HG03469 (cell line): ENCODE measurements around the gene TMEM95.
"Not testable (repeated sequence)": the region's sequence is repeated elsewhere in the genome, so short reads cannot be mapped to it uniquely, and the experiment has no call there.

Source experiments
- ATAC-seq: cut with Tn5 transposase; IDR thresholded peaks from one replicate; pipeline ENCODE4 v1.9.1; 2021; ENCODE audit warnings: mild to moderate bottlenecking, moderate library complexity, moderate number of reproducible peaks; ENCODE audit not compliant: unreplicated experiment

Gene TMEM95

DNA sequence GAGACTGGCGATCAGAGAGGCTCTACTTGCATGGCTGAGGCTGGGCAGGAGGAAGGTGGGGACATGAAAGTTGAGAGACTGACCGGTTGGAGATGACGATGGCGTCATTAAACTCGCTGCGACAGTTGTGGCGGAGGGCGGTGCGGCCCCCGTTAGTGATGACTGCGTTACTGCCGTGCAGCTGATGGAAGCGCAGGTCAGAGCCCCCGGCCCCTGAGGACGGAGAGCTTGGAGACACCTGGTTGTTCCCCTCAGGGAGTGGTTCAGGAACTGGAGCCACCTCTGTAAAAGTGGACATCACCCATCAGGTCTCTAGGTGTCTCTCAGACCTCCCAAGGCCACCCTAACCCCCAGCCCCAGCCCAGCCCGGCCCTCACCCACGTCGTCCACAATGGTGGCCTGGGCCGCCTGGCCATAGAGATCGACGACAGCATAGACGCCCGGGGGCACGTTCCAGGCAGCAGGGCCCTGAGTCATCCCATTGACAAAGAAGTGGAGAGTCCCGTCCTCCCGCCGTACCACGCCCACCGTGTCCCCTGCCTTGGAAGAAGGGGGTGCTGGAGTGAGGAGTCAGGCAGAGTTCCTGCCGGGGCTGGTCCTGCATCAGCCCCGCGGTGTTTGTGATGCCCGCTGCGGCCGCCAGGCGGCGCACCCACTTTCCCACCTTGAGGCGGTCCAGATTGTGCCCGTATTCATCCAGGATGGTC, 31.1 kb upstream of the TMEM95 start:
- no peak for ATAC-seq

DNA sequence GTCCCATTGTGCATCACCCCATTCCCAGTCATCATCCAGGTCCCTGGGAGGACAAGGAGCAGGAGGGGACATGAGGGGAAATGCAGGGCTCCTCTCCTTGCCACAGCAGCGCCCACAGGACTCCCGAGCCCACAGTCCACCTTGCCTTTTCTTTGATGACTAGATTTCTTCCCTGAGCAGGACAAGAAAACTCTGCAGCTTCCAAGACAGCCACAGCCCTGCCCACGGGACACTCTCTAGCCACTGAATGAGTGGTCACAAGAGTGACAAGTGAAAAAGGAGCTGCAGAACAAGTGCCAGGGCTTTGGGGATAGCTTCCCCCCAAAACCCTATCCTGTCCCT, 30.5 kb upstream of the TMEM95 start:
- no peak for ATAC-seq

DNA sequence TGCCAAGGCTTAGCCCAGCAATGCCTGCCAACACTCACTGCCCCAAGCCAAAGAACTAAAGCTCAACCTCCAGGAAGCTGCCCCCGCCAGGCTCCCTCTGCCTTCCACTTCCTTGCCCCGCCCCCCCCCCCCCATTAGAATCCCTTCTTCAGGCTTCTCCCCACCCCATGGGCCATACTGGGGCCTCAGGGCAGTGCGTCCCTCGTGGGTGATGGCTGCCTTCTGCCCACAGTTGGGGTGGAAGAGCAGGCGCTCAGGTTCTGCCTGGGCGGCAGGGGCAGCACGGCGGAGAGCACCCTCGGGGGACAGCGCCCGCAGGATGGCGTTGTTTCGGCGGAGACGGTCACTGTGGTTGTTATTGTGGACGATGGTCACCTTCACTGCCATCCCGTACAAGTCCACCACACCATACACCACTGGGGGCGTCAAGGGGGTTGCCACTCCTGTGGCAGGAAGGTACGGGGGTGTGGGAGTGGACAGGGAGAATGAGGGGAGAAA, 29.9 kb upstream of the TMEM95 start:
- ATAC-seq: no peak

DNA sequence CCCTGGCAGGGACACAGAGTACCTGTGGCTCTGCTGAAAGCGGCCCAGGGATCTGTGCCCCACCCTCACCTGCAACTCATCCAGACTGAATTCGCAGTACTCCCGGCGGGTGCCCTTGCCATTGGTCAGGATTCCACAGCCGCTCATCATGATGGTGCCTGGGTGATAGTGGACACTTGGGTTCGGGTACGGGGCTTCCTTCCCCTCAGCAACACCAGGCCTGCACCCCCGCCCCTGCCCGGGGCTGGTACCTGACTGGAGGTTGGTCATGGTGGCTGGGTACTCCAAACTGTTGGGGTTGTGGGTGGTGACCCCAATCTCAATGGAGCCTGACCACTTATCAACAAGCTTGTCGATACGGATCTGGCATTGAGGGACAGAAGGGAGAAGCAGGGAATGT, 28.8 kb upstream of the TMEM95 start:
- no peak for ATAC-seq

DNA sequence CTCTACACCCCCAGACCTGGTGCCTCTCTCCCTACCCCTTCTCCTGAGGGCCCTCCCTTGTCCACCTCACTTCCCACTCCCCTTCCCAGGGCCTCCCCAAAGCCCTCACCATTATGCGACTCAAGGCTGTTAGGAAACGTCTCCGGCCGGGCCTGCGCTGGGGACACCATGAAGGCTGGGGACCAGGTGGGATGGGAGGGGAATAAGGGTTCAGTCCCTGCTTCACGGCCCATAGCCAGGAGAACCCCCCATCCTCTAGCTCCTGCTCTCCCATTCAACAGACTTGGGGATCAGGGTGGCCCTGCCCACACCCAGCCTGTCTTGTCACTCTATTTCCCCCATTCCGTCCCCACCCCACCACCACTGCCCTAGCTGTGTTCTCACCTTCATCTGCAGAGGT, 27.9 kb upstream of the TMEM95 start:
- ATAC-seq: no peak

DNA sequence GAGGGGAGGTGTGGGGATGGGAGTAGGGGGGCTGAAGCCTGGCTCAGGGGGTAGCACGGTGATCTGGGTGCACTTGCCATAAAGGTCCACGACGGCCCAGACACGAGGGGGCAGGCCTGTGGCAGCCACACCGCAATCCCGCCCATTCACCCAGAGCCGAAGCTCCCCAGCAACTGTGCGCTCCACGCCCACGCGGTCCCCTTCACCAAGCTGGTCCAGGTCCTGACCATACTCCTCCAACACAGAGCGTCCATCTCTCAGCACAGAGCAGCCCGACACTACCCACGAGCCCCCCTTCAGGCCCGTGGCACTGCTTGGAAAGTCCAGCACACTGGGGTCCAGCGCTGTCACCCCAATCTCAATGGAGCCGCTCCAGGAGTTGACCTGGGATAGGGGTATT, 27.5 kb upstream of the TMEM95 start:
- ATAC-seq: no peak

DNA sequence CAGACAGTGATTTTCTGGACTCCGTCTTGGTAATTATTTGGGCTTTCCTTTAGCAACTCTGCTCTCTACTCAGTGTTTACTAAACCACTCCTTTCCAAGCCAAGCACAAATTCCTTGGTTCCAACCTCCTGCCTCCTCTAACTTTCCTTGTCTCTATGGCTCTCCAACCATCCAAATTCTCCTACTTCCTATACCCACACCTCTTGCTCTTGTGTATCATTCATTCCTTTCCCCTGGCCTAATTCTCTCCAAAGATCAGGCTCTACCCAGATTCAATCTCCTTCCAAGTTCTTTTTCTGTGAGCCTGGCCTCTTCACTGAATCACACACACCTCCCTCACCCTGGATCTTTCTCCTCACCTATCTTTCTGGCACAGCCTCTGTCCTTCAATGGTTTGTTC, 26.9 kb upstream of the TMEM95 start:
- no peak for ATAC-seq

DNA sequence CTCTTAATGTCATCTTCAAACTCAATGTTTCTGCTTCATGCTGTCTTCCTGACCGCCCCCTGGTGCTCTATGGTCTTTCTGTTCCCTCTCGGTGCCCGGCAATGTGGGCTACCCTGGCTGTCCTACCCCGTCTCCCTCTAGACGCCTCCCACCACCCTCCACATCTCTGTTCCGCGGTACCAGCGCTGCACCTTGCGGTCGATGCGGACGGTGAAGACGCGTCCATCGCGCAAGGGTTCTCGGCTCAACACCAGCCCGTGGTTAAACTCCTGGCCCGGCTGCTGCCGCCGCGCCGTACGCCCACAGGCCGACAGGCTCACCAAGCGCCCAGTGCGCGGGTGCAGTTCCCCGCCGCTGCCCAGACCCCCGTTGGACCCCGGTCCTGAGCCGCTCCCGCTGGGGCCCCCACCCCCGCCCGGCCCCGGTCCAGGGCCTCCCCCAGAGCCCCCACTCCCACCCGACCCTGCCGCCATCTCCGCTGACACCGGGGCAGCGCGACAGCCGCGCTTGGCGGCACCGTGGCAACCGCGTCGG, 26.0 kb upstream of the TMEM95 start, which contains the start of gene NEURL4:
TSS of gene NEURL4 (minus strand) at position 496 of the 534 bp plus-strand sequence. CDS start at position 473, 23 bp downstream.
- ATAC-seq: no peak

DNA sequence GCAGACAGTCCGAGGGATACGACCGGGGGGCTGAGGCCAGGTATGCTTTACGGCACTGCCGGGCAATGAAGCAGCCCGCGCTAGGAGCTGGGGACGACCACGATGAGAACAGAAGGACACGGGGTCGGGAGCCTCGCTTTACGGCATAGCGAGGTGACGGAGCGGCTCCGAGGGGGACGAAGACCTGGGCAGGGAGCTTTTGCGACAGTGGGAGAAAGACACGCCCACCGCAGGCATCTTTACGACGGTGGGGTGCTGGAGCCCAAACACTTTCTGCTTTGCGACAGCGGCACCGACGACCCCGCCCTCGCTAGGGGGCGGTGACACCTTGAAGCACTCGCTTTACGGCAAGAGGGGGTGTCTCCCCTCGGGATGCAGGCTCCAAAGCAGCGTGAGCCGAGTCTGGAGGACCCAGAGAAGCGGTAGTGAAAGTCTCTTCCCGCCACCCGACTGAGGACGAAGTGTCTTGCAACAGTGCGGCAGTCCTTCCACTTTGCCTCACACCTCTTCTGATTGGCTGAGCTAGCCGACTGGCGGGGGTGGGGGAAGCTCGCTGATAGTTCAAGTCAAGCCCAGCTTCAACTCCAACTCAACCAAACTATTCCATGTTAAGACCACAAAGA, 25.5 kb upstream of the TMEM95 start:
- peak; percentile 37 for ATAC-seq

DNA sequence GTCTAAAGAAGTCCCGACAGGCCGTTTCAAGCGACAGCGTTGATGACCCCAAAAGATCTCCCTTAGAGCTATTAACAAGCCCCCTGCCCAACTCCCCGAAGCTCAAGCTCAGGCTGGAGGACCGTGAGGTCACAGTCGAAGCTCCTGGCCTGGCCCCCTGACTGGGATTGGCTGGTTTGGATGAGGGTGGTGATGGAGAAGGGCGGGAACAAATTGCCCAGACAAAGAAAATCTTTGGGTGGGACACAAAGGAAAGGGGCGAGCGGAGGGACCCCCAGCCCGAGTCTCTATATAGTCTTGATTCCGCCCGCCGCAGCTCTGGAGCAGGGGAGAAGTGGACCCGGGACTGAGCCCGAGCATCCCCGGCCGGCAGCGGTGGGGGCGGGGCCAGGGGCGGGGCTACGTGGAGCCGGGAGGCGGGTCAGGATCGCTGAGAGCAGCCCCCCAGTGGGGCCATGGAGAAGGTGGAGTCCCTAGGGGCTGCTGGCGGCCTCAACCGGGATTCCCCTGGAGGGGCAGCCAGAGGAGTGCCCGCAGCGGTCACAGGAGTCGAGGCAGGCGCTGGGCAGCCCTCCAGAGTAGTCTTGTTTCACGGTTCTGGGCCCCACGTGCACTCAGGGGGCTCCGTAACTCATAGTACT, 24.8 kb upstream of the TMEM95 start:
- peak; percentile 22 for ATAC-seq

DNA sequence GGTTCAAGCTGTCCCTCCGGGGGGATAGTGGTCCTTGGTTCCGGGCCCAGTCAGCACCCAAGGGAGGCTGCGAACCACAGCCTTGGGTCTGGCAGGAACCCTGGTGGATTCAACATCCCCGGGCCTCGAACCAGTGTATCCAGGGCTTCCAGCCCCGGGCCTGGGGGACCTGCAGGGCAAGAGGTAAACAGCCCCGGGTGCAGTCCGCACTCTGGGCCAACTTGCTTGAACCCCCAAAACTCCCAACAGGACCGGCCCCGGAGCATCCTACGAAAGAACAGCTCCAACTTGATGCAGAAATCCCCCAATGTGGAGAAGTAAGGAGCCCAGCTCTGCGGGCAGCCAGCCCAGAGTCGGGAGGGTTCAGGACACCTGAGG, 24.3 kb upstream of the TMEM95 start:
- ATAC-seq: no peak

DNA sequence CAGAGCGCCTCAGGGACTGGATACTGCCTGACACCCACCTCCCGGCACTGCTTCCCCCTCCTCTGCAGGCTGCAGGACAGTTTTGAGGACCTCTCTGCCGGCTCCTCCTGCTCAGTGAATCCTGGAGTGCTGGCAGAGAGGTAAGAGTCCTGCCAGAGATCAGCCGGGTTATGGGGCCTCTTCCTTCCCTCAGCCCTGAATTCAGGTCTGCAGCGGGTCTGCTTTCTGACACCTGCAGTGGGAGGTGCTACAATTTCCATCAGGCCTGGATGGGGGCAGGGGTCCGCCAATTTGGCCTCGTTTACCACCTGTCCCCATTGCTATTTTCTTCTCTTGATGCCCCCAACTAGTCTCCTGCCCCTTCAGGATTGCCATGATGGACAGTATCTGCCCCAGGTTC, 22.8 kb upstream of the TMEM95 start:
- no peak for ATAC-seq

DNA sequence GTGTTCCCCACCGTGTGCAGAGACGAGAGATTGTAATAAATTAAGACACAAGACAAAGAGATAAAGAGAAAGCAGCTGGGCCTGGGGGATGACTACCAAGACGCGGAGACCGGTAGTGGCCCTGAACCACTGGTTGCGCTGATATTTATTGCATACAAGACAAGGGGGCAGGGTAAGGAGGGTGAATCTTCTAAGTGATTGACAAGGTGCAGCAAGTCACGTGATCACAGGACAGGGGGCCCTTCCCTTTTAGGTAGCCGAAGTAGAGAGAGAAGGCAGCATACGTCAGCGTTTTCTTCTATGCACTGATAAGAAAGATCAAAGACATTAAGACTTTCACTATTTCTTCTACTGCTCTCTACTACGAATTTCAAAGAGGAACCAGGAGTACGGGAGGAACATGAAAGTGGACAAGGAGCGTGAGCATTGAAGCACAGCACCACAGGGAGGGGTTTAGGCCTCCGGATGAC, 22.3 kb upstream of the TMEM95 start:
- not testable (repeated sequence) for ATAC-seq

DNA sequence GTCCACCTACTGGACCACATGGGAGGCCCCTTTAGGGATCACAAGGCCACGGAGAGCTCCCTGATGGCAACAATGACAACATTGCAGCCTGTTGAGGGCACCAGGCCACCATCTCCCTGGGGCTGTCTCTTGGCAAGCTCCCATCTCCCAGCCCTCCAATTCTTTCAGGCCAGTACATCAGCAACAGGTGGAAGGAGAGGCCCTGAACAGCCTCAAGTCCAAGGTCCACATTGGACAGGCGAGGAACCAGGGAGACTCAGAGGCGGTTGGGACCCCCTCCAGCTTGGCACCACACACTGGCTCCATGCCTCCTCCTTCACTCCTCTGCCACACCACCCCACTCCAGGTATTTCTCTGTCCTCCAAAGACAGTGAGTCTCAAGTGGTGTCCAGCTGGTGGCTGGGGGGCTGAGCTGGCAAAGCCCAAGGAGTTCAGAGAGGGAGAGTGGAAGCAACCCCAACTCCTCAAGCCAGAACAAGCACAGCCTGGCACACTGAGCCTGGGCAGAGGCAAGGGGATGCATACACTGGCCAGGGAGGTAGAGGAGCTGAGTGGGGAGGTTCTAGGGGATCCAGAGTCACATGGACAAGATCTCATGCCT, 19.9 kb upstream of the TMEM95 start:
- ATAC-seq: no peak

DNA sequence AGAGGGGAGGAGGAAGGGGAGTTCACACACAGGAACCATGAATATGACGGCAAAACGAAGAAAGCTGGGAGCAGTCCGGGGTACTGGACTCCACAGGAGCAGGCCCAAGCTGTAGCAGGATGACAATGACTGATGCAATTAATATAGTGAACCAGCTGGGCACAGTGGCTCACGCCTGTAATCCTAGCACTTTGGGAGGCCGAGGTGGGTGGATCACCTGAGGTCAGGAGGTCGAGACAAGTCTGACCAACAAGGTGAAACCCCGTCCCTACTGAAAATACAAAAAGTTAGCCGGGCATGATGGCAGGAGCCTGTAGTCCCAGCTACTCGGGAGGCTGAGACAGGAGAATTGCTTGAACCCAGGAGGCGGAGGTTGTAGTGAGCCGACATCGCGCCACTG, 19.2 kb upstream of the TMEM95 start:
- ATAC-seq: not testable (repeated sequence)

DNA sequence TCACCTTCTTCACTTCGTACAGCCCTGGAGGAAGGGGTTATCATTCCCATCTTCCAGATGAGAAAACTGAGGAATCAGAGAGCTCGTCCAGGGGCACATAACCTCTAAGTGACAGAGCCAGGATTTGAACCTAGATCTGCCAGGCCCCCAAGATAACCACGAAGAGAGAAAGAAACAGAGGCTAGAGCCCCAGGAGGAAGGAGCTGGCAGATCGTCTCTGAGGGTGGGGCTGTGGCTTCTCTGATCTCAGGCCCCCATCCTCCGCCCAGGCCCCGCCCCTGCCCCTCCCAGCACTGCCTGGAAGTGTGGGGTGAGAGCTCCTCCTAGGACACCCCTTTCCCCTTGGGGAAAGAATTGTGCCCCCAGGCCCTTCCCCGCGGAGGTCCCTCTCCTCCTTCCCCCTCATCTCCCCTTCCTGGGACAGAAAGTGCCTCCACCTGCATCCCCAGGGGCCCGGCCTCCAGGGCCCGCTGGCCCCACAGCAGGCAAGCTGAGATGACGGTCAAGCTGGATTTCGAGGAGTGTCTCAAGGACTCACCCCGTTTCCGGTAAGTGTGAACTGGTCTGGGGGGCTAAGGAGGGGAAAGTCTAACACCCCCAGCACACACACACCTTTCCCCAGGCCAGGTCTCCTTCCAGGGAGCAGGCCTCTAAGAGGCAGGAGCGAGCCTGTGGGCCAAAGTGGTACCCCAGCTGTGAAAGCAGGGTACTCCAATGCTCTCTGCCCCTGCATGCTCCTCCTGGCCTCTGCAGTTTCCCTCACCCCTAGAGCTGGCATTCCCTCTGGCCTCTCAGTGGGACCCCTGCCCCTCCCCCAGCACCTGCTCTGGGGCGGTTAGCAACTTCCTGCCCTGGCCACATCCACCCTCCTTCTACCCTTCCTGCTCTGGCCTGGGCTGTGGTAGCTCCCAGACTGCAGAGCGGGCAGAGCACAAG, 18.4 kb upstream of the TMEM95 start, which contains the start of gene ACAP1:
TSS of gene ACAP1 (plus strand) at position 290 of the 936 bp plus-strand sequence. CDS start at position 496, 206 bp downstream.
- ATAC-seq: no peak

DNA sequence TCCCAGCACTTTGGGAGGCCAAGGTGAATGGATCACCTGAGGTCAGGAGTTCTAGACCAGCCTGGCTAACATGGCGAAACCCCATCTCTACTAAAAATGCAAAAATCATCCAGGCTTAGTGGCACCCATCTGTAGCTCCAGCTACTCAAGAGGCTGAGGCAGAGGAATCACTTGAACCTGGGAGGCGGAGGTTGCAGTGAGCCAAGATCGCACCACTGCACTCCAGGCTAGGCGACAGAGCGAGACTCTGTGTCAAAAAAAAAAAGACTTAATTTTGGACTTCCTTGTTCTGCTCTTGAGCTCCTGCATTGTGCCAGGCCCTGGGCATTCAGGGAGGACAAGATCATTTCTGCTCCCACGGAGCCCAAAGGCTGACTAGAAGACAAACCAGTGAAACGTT, 17.4 kb upstream of the TMEM95 start:
- ATAC-seq: not testable (repeated sequence)

DNA sequence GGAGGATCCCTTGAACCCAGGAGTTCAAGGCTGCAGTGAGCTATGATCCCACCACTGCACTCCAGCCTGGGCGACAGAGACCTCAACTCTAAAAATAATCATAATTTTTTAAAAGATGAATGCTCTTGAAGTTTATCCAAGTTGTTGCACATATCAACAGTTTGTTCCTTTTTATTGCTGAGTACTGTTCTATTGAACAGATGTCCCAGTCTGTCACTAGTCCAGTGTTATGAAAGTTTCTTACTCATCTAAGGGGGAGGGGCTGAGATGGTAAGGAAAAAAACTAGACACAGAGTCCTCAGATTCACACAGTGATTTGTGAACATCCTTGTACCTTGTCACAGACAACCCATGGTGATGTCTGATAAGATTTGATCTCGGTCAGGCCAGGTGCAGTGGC, 14.8 kb upstream of the TMEM95 start:
- ATAC-seq: no peak

DNA sequence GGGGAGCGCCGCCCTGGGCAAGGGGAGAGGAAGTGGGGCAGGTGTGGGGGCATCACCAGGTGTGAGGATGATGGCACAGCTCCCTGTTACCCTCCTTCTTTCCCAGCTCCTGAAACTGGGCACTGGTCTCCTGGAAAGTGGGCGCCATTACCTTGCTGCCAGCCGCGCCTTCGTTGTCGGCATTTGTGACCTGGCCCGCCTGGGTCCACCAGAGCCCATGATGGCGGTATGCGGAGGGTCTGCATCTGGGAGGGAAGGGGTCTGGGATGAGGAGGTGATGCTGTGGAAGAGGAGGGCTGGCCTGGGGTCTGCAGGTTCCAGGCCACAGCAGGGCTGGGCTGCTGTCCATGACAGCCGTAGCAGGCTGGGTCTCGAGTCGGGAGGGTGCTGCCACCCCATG, 13.1 kb upstream of the TMEM95 start:
- no peak for ATAC-seq

DNA sequence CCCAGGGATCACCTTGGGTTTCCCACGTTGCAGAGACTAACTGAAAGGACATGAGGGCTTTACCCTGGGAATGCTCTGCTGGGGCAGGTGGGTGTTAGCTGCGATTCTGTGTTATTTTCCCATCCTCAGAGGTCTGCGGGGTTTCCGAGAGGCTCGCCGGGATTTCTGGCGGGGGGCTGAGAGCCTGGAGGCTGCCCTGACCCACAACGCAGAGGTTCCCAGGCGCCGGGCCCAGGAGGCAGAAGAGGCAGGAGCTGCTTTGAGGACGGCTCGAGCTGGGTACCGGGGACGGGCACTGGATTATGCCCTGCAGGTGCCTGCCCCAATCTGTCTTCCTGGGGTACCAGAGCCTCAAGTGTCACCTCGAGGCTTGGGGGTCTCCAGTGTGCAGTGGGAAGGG, 11.7 kb upstream of the TMEM95 start:
- no peak for ATAC-seq
